ENCODE results near the gene C1orf35. TPM values are rescaled to one million over a fixed set of nuclear protein-coding genes. Genes with fewer than 3 reads are reported as not detected.

C1orf35 gene
- total and polyA plus RNA-seq, 9 of the 15 experiments (the other 6 are each of a cell fraction or from before 2014, with no cell fraction given), result 3.2 to 48.7 (median 12.5) TPM

GRCh38 chr1:228139406-228139930 is 36.3 kb upstream of the C1orf35 start (continued):
- TF ChIP-seq ZFP30 (CRISPR knock-in tag; IDR thresholded peaks at IDR 0.05; ENCODE audit: borderline replicate concordance) (no peak), CTCFL (IDR thresholded peaks at IDR 0.05; ENCODE audit: borderline replicate concordance, insufficient read depth, low read depth, low read length, poor library complexity, severe bottlenecking) (no peak), PTBP1 (IDR thresholded peaks at IDR 0.05; ENCODE audit: low read depth, low read length) (no peak), ZBTB9 (CRISPR knock-in tag; IDR thresholded peaks at IDR 0.05) (peak; percentile 80), ZNF408 (CRISPR knock-in tag; IDR thresholded peaks at IDR 0.05; ENCODE audit: low read depth) (no peak), AFF4 (CRISPR knock-in tag; IDR thresholded peaks at IDR 0.05) (no peak), ZBTB33 (CRISPR knock-in tag; IDR thresholded peaks at IDR 0.05) (no peak), THRB (CRISPR knock-in tag; conservative IDR thresholded peaks at IDR 0.05) (no peak), RBBP5 (IDR thresholded peaks at IDR 0.05; ENCODE audit: borderline replicate concordance, insufficient read depth, low read length, poor library complexity, severe bottlenecking) (no peak), CTCF (IDR thresholded peaks at IDR 0.05 in 2 of 3, conservative IDR thresholded peaks at IDR 0.05 in 1 of 3; ENCODE audit: insufficient read depth in 2 of 3, low read depth in 1 of 3, low read length in 3 of 3) (no peak), KHSRP (IDR thresholded peaks at IDR 0.05) (no peak), MYBL2 (IDR thresholded peaks at IDR 0.05; ENCODE audit: low read depth) (no peak), MYBL2 (CRISPR knock-in tag; IDR thresholded peaks at IDR 0.05; ENCODE audit: borderline replicate concordance) (no peak)
